Gastrocnemius medialis (tissue), 4 donors: ENCODE data around the gene C1orf35. TPM values are rescaled to one million over a fixed set of nuclear protein-coding genes. Genes with fewer than 3 reads are reported as not detected.

Experiments used
- ATAC-seq, 2 donors: fragments of 150-250 bp; one replicate each; pipeline ENCODE4 v1.9.1; 2016
- DNase-seq, 2 donors: peaks; one replicate each; pipeline ENCODE4 v3.0.0-alpha.2; 2019
- H3K27ac ChIP-seq, 4 donors: fragments of 200-600 bp; sonication (generic); 1 replicate in 1 of 4; 2 replicates in 3 of 4; pipeline ENCODE4 v1.5.1; 2016 to 2018; ENCODE audit warnings: mild to moderate bottlenecking in 2 of 4, moderate library complexity in 1 of 4
- H3K27me3 ChIP-seq, 3 donors: fragments of 200-600 bp; sonication (generic) in 2 of 3; 1 replicate in 1 of 3; 2 replicates in 2 of 3; pipeline versions ENCODE4 v1.5.1 to v1.6.0; 2016 to 2019; ENCODE audit warnings: mild to moderate bottlenecking in 1 of 3, moderate library complexity in 1 of 3
- H3K36me3 ChIP-seq, 2 donors: fragments of 200-600 bp; sonication (generic) in 1 of 2; one replicate each; pipeline ENCODE4 v1.5.1; 2017 to 2018
- H3K4me1 ChIP-seq, 2 donors: fragments of 200-600 bp; sonication (generic) in 1 of 2; one replicate each; pipeline ENCODE4 v1.5.1; 2016 to 2017; ENCODE audit warnings: mild to moderate bottlenecking in 2 of 2
- H3K4me3 ChIP-seq, 4 donors: fragments of 200-600 bp; sonication (generic) in 3 of 4; 1 replicate in 1 of 4; 2 replicates in 3 of 4; pipeline ENCODE4 v1.5.1; 2016 to 2019; ENCODE audit warnings: mild to moderate bottlenecking in 2 of 4
- H3K9me3 ChIP-seq, 3 donors: fragments of 200-600 bp; sonication (generic) in 2 of 3; 1 replicate in 1 of 3; 2 replicates in 2 of 3; pipeline ENCODE4 v1.5.1; 2016 to 2019
- CTCF ChIP-seq, 5 experiments: fragments of 450-650 bp in 3 of 5; fragments of 200-600 bp in 2 of 5; sonication (generic) in 2 of 5; IDR thresholded peaks in 4 of 5; conservative IDR thresholded peaks in 1 of 5; 1 replicate in 4 of 5; 2 replicates in 1 of 5; pipeline ENCODE4 v1.5.1; 2016 to 2019; ENCODE audit warnings: antibody characterized with exemption in 5 of 5, mild to moderate bottlenecking in 3 of 5, moderate library complexity in 3 of 5
- POLR2A ChIP-seq, 2 donors: fragments of 450-650 bp; IDR thresholded peaks; one replicate each; pipeline ENCODE4 v1.6.1; 2017; ENCODE audit warnings: antibody characterized with exemption in 2 of 2, mild to moderate bottlenecking in 2 of 2, moderate library complexity in 2 of 2
- in situ Hi-C, 4 donors: fragments of 200-750 bp; cut with MboI; loops; one replicate each; pipeline versions ENCODE4 v1.15.0 to v1.8.0; 2017; ENCODE audit warnings: low sequenced_read_pairs in 4 of 4
- intact Hi-C: fragments of 100-400 bp; cut with DNase I; formaldehyde crosslinking; loops from one replicate; pipeline ENCODE4 v1.15.1; 2023; ENCODE audit warnings: low total_unique reads
- total RNA-seq, 4 donors: library from RNA; depleted of rRNA; stranded (reverse); fragments of >200 nt; gene quantifications; one replicate each; pipeline versions ENCODE4 v1.1.0 to v1.2.3, GENCODE V29; 2016

C1orf35 gene
- total RNA-seq, 4 donors from 2014 or later, result 5.9 to 11.0 (median 7.8) TPM

GRCh38 chr1:228139931-228140723 lies 37.0 kb upstream of the C1orf35 start, which contains the start of gene GUK1:
TSS of gene GUK1 (plus strand) at chr1:228140279. CDS start at chr1:228140303, 24 bp downstream.
- no peaks in the 10 kb centered on the region for H3K36me3 ChIP-seq
- intact Hi-C loops (loop anchor here (1.0 to 2.0 kb wide), 3 partner anchors 25 to 57 kb away; partner anchors contain the start of genes ARF1, IBA57 and MRPL55), in situ Hi-C loops (no loop called here)
- H3K4me1 ChIP-seq, result peaks cover 32 to 37% of the 10 kb centered on the region in 2 donors
- ATAC-seq, result peak; percentile 89 to 90
- H3K27me3 ChIP-seq, result no peaks in the 10 kb centered on the region
- H3K9me3 ChIP-seq, result no peaks in the 10 kb centered on the region
- peak; percentile 100 for DNase-seq
- TF ChIP-seq POLR2A (IDR thresholded peaks at IDR 0.05) (peak; percentile 98 to 99), CTCF (IDR thresholded peaks at IDR 0.05 in 4 of 5, conservative IDR thresholded peaks at IDR 0.05 in 1 of 5) (peak in 3 of 5 experiments; percentile 7 to 39 (median 28))
- peak within 1 kb of the TSS; percentile 94 to 99 (median 96) for H3K27ac ChIP-seq
- peak within 1 kb of the TSS; percentile 83 to 100 (median 96) for H3K4me3 ChIP-seq

DNA sequence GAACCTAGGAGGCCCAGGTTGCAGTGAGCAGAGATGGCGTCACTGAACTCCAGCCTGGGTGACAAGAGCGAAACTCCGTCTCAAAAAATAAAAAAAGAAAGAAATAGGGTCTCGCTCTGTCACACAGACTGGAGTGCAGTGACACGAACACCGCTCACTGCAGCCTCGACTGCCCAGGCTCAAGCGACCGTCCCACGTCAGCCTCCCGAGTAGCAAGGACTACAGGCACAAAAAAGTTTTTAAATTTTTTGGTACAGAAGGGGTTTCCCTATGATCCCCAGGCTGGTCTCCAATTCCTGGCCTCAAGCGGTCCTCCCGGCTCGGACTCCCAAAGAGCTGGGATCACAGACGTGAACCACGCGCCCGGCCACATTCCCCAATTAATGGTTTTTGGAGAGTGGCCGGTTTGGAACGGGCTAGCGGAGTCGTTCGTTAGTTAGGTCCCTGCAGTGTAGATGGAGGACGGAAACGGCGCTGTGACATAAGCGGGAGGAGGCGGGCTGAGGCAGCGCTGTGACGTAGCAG lies 36.3 kb upstream of the C1orf35 start:
- peak overlapping the region; percentile 70 to 100 (median 96) for H3K4me3 ChIP-seq
- no peak for TF ChIP-seq CTCF (IDR thresholded peaks at IDR 0.05 in 4 of 5, conservative IDR thresholded peaks at IDR 0.05 in 1 of 5)
- no peak for TF ChIP-seq POLR2A (IDR thresholded peaks at IDR 0.05)

GRCh38 chr1:228136901-228137300 lies 33.8 kb upstream of the C1orf35 start:
- intact Hi-C loops (no loop called here), in situ Hi-C loops (no loop called here)
- Histone ChIP-seq H3K27ac (no peak overlapping the region), H3K36me3 (no peaks in the 10 kb centered on the region), H3K4me3 (no peak overlapping the region), H3K27me3 (no peaks in the 10 kb centered on the region), H3K4me1 (peaks cover 12 to 14% of the 10 kb centered on the region in 2 donors), H3K9me3 (no peaks in the 10 kb centered on the region)
- no peak for TF ChIP-seq CTCF (IDR thresholded peaks at IDR 0.05 in 4 of 5, conservative IDR thresholded peaks at IDR 0.05 in 1 of 5)
- TF ChIP-seq POLR2A (IDR thresholded peaks at IDR 0.05), result no peak
- no peak for ATAC-seq
- DNase-seq, result no peak

More for the DNA sequence above, 36.3 kb upstream of the C1orf35 start:
- intact Hi-C loops (no loop called here), in situ Hi-C loops (no loop called here)
- Histone ChIP-seq H3K27me3 (no peaks in the 10 kb centered on the region), H3K9me3 (no peaks in the 10 kb centered on the region), H3K36me3 (no peaks in the 10 kb centered on the region), H3K4me1 (peaks cover 32 to 36% of the 10 kb centered on the region in 2 donors), H3K27ac (peak overlapping the region; percentile 94 to 99 (median 96))
- ATAC-seq, result peak in 1 of 2 donors; percentile 1
- no peak for DNase-seq

DNA sequence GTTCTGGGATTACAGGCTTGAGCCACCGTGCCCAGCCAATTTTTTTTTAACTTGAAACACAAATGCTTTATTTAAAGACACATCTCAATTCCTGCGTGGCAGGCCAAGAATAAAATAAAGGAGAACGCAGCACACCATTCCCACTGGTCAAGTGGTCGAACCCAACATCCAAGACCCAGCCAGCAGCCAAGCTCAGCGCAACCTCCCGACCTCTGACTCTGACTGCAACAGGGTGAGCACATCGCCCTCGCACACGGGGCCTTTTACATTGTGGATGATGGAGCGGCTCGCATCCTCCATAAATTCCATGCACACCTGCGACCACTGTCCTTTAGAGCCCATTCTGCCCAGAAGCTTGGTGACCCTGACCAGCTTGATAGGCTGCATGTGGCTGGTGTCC lies 31.5 kb upstream of the C1orf35 start:
- in situ Hi-C loops (no loop called here), intact Hi-C loops (loop anchor here (5.0 kb wide), 1 partner anchor 48 kb away; no protein-coding TSS in a partner anchor)
- H3K27ac ChIP-seq, result no peak overlapping the region
- DNase-seq (no peak), ATAC-seq (no peak)
- no peak overlapping the region for H3K4me3 ChIP-seq
- H3K4me1 ChIP-seq, result peaks cover 3 to 6% of the 10 kb centered on the region in 2 donors
- no peaks in the 10 kb centered on the region for H3K9me3 ChIP-seq
- no peaks in the 10 kb centered on the region for H3K36me3 ChIP-seq
- TF ChIP-seq CTCF (IDR thresholded peaks at IDR 0.05 in 4 of 5, conservative IDR thresholded peaks at IDR 0.05 in 1 of 5) (no peak), POLR2A (IDR thresholded peaks at IDR 0.05) (no peak)
- no peaks in the 10 kb centered on the region for H3K27me3 ChIP-seq
